Measurements from ENCODE around the gene DNAH10.
"Not testable (repeated sequence)": the region's sequence is repeated elsewhere in the genome, so short reads cannot be mapped to it uniquely, and the experiment has no call there.

DNAH10 gene

DNA sequence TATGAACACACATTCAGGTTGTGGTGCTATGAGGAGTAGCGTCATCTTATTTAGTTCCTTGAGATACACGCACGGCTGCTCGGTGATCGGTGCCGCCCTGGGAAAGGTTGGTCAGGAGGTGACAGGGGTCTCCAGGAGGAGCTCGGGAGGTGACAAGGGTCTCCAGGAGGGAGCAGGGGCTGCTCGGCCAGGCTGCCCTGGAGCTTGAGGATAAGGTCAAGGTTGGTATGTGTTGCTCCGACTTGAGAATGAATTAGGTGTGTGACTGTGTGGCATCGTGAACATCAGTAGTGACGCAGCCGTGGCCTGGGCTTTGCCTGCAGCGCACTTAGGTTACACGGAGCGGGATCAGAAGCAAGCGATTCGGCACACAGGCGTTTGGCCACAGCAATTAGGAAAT is 174.4 kb downstream of the DNAH10 start:
- no peak for DNase-seq (ENCODE audit: low spot score)

DNA sequence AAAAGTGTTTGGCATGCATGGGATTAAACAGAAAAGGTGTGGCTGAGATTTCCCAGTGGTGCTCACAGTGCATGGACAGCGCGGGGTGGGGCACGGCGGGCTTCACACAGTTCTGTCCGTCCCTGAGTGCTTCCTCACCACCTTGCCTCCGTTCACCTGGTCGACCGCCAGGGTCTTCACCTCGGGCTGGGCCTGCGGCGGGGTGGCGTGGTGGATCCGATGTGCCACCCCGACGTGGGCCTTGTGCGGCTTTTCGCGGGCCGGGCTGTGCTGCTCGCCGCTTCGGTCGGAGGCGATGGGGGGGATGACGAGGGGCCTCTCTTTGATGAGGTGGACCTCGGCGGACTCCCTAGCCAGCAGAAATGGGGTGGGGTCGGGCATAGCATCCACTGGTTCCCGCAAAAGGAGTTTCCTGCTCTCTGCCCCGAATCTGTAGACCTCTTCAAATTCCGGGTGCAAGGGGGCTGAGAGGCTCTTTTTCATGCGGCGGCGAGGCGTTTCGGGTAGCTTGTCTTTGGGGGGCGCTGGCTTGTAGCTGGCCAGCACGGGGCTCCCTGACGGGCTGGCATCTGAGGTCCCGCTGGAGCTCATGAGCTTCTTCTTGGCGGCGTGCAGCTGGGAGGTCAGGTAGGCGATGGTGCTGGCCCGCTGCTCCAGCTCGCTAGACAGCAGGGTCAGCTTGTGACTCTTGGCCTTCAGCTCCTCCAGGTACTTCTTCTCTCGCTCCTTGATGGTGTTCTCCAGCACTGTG is 175.0 kb downstream of the DNAH10 start:
- DNase-seq (ENCODE audit: low spot score) = no peak

DNA sequence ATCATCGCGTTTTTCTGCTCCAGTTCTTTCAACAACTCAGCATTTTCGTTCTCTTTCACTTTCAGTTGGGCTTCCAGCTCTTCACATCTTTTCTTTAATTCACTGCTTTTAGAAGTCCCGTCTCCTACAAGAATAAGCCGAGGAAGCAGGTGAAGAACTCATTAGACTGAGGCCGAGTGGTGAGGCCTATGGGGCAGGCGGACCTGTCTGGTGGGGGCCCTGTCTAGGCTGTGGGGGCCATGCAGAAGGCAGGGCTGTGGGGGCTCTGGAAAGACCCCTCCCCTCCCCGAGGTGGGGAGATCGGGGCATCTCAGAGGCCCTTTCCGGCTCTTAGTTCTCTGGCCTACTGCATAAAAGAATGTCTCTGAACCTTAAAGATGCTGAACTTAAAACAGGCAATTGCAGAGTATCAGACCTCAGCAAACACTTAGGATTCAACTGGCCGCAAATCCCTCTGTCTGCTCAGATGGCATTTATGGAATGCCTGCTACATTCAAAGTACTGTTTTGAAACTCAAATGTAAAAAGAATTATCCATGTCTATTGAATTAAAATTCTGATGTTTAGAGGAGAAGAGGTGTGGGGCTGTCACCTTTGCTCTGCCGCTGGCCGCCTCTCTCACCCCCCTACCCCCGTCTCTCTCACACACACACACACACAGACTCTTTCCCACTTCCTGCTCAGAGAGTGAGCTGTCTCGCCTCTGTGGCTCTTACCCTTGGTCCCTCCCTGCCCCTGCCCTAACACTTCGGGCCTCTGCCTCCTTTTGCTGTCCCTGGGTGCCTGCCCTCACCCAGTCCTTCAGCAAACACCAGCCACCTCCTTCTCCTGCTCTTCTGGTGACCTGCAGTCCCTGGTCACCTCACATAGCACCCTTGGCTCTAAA is 175.8 kb downstream of the DNAH10 start:
- DNase-seq (ENCODE audit: low spot score) = no peak

DNA sequence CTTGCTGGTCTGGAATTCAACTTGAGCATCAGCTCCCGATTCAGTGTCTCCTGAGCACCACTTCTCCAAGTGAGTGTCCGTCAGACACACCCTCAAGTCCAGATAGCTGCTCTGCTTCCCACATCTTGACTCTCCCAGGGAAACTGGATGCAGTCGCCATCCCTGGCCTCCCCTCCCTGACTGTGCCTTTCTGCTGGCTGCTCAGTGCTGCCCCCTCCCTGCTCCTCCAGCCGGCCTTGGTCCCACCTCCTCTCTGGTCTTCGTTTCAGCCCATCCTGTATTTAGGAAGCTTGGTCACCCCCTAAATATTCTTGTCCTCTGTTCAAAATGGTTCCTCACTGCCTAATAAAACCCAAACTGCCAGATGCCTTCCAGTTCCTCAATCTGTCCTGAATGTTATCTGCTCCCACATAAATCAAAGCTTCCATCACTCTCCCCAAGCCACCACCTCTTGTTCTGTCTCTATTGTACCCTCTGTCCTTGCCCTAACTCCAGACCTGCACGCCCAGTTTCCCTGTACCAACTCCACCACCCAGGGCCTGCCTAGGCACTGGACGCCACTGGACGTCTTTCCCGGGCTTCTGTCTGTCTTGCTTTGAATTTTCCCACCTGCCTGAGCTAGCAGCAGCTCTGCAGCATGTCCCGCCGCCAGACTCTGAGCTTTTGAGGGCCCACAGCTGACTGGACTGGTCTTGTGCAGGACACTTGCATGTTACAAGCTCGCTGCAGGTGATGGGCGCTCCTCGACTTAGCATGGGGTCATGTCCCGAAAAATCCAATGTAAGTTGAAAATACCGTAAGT is 176.8 kb downstream of the DNAH10 start:
- DNase-seq (ENCODE audit: low spot score) = no peak

DNA sequence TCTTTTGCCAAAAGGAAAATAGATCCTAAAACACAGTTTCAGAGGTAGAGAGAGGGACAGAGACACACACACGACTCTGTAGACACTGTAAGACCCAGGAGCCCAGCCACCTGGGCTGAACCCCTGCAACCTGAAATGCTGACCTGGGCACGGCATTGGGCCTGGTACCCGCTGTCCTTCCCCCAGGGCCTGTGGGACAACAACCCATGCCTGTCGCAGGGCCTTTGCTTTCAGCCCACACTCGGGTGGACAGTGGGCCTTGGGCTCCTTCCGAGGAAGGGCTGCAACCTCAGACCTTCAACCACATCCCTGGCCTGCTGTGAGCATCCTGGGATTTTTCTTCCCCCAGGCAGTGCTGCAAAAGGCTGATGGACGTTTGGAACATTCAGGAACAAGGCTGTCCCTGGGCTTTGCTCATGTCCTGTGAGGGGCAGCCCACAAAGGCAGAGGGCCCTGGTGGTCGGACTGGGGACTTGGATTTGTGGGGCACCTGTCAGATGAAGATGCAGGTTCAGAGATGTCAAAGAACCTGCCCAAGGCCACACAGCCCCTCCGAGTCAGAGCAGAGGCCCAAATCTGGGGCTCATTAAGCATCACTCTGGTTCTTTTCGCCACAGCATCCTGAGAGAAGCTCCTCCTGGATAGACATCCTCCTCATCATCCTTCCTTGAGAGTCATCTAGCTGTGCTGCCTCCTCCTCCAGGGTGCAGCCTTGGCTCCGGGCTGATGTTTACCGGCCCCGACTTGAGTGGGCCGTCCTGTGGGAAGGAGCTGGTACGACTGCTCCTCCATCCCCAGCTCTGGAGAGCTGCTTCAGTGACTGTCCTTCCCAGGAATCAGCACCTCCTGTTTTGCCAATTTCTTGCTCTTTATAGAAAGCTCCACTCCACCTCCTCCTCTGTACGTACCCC is 177.9 kb downstream of the DNAH10 start:
- DNase-seq (ENCODE audit: low spot score) = no peak

DNA sequence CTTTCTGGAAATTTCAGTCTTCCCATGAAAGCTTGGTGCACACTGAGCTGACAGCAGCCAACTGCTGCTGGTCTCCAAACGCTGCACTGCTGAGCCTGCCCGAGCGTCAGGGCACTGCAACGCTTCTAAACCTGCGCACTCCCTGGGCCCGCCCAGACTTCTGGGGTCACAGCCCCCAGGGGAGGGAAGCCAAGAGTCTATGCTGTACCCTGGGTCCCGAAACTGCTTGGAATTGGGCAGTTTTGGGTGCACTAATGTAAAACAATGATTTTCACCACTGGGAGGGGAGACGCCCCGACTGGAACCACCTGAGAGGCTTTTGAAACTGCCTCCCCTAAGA is 178.5 kb downstream of the DNAH10 start:
- no peak for DNase-seq (ENCODE audit: low spot score)

DNA sequence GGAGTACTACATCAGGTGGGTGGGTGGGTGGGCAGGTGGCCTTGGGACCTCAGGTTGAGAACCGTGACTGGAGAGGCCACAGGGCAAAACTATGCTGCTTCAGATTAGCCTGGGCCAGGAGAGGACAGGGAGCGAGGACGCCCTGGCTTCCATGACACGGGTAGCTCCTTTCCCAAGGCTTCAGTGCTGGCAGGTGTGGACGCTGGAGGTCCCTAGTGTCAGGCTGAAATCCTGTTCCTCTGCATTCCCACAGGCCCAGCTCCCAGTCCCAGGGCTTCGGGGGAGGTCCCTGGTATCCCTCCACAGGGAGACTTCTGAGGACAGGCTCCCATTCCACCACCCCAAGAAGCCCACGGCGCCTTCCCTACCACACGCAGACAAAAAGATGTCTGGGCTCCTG is 178.9 kb downstream of the DNAH10 start:
- DNase-seq (ENCODE audit: low spot score) = no peak

DNA sequence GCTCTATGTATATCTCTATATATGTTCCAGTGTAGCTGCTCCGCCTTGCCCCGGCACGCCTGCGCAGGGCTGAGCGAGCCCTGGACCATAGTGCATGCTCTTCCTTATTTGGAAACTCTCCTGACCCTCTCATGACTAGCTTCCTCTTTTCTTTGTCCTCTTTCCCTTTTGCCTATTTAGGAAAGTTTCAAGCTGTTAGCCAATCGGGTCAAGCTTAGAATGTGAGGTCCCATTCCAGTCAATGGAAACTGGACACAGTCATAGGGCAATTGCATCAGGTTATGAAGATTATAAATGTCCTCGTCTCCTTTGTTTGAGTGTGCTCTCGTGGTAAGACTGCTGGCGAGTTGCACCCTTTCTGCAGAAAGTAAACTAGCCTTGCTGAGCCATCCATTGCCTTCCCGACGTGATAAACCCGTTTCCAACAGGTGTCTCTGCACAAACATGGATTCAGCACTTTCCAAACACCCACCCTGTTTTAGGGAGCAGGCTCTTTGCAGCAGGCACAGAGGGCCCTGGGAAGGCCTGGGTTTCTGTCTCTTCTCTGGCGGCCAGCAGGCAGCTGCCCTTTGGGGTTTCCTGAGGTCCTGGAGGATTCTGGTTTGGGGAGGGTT is 179.6 kb downstream of the DNAH10 start:
- no peak for DNase-seq (ENCODE audit: low spot score)

DNA sequence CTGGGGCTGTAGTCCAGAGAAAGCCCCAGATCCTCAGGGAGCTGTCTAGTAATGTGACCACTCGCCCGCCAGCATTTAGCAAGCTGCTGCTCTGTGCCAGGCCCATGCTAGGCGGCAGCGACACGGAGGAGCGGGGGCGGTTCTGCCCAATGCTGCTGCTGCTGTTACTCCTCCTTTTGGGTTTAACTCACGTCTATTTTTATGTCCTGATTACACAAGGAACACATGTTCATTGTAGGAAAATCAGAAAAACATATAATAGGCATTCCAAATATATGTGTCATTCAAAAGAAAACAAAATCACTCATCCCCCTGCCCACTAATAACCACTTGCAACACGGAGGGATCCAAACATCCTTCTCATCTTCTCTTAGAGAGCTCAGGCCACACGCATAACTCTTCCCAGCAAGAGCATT is 180.1 kb downstream of the DNAH10 start:
- no peak for DNase-seq (ENCODE audit: low spot score)

DNA sequence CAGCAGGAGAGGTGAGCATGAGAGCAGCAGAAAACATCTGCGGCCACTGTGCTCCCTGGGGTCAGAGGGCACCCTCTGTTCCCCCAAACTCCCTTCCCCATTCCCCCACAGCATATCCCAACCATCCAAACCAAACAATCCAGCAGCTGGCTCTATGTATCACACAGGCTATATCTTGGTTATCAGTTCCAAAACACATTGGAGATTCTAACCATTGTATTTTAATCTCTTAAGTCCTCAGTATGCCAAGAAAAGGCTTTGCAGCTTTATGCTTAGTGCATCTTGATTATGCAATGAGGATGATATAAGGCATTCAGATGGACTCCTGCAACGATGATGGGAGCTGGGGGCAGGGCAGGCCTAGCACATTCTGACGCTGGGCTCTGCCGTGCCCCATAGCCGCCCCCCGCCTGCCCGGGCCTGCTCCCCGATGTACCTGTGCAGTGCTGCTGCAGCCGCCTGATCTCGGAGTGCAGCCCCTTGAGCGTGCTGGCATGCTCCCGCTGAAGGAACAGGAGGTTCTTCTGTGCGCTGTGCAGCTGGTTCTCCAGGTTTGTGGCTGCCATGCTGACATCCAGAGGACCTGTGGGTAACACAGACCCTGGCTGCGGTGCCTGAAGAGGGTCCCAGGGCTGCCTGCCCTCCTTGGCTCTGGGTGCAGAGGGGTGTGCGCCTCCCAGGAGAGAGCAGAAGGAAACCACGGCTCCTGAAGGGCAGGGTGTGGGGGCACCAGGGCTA is 181.0 kb downstream of the DNAH10 start:
- DNase-seq (ENCODE audit: low spot score) = no peak

DNA sequence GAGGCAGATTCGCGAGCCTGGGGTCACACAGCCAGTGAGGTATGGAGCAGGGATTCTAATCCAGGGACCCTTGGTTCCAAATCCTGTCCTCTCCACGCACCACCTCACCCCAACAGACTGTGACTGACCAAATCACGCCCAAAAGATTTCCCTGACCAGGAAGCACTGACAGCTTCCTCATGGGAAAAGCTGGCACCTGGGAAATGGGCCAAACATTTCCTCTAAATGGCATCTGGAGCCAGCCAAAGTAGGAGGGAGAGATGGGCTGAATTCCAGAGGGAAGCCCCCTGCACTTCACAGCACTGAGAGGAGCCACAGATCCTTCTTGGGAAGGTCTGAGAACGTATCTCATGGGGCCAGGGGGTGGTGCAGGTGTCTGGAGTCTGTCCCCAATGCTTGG is 181.7 kb downstream of the DNAH10 start:
- DNase-seq (ENCODE audit: low spot score) = no peak

DNA sequence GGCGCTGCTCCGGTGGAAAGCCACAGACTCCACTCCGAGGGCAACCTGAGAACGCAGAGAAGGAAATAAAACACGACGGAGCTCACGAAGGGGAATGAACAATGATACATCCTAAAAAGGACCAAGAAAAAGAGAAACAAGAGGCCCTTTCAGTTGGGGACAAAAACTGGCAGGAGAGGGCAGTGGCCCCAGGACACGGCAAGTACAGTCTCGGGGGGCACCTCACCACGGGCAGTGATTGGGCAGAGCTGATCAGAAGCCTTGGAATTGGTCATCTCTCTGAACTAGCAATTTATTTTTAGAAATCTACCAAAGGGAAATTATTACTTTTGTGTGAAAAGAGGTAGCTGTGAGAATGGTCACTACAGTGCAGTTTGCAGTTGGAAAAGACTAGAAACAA is 182.6 kb downstream of the DNAH10 start:
- no peak for DNase-seq (ENCODE audit: low spot score)

DNA sequence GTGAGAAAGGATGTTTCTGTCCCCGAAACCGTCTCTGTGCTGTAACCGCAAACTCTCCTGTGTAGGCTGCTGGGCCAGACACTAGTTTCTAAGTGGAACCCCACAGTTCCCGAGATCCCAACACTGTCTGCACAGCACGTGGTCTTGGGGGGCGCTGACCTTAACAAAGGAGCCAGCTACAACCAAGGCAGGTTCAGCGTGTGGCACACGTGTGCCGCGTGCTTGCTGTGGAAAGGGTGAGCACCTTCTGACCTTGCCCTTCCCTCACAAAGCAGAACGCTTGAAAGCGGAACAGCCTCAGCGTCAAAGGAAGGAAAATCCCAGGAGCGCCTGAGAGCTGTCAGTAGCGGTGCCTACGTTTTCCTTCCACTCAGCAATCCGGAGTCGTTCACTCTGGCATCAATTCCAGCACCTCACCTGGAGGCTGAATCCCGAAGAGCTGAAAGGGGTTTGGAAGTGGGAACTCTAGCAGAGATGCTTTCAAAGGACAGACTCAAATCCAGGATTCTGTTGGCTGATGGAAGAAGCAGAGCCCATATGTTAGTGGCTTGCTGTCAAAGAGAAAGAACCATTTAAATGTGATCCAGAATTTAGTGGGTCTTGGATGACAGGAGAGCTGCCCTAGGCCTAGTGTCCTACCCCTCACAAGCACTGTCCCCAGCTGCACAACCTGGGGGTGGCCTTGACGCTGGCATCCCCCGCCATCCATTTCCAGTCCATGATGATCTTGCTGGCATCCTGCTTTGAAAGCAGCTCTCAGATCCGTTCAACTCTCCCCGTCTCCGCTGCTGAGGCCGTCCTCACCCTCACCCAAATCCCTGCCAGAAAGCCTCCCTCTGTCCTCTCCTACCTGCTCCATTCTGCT is 183.4 kb downstream of the DNAH10 start:
- DNase-seq (ENCODE audit: low spot score) = no peak

DNA sequence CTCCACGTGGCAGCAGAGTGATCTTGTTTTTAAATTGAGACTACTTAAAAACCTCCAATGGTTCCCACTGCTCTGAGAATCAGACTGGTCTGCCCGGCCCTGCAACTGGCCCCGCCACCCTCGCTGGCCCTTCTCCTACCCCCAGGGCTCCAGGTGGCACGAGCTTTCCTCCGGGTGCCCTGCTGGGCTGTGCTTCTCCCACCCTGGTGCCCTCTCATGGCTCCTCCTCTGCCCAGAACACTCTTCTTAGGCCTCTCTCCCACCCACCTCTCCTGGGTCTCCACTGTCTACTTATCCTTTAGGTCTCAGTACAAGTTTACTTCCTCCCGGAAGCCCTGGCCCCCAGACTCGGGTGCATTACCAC is 184.0 kb downstream of the DNAH10 start:
- no peak for DNase-seq (ENCODE audit: low spot score)

DNA sequence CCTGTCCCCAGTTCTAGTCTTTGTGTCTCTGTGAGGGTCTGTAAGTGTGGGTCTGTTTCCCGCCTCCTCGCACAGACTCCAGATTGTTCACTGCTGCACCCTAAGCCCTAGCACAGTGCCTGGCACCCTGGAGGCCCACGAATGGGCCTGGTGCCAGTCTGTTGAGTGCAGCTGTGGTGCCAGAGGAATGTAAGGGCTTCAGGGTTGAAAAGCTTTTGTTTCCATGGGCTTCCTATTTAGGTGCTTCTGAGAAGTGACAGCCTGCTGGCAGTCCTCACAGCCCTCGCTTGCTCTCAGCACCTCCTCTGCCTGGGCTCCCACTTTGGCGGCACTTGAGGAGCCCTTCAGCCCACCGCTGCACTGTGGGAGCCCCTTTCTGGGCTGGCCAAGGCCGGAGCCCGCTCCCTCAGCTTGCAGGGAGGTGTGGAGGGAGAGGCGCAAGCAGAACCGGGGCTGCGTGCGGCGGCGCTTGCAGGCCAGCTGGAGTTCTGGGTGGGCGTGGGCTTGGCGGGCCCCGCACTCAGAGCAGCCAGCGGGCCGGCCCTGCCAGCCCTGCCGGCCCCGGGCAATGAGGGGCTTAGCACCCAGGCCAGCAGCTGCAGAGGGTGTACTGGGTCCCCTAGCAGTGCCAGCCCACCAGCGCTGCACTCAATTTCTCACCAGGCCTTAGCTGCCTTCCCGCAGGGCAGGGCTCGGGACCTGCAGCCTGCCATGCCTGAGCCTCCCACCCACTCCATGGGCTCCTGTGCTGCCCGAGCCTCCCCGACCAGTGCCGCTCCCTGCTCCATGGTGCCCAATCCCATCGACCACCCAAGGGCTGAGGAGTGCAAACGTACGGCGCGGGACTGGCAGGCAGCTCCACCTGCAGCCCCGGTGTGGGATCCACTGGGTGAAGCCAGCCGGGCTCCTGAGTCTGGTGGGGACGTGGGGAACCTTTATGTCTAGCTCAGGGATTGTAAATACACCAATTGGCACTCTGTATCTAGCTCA is 184.7 kb downstream of the DNAH10 start:
- DNase-seq (ENCODE audit: low spot score) = not testable (repeated sequence)

DNA sequence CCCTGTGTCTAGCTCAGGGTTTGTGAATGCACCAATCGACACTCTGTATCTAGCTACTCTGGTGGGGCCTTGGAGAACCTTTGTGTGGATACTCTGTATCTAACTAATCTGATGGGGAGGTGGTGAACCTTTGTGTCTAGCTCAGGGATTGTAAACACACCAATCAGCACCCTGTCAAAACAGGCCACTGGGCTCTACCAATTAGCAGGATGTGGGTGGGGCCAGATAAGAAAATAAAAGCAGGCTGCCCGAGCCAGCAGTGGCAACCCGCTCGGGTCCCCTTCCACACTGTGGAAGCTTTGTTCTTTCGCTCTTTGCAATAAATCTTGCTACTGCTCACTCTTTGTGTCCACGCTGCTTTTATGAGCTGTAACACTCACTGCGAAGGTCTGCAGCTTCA is 185.4 kb downstream of the DNAH10 start:
- DNase-seq (ENCODE audit: low spot score) = not testable (repeated sequence)

DNA sequence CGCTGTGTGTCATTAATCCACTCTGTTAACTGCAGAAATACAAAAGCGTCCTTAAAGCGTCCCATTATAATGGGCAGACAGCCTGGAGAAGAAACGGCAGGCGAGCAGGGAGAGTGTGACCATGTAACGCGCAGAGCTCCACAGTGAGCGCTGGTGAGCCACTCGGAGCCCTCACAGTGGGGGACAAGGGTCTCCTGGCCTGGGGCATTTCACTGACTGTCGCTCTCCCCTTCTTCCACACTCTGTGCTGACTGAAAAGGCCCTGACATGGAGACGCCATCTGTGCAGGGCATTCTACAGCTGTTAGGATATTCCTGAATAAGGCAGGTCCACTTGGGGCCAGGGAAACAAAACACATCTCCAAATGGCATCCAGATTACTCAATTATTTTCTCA is 186.3 kb downstream of the DNAH10 start:
- no peak for DNase-seq (ENCODE audit: low spot score)
